ENCODE measurements around the gene CLDN10.

GRCh38 chr13:95620030-95620824 is 67.7 kb downstream of the CLDN10 start:
- TF ChIP-seq SMC3 (conservative IDR thresholded peaks at IDR 0.05; ENCODE audit: poor library complexity) (no peak), EP300 (conservative IDR thresholded peaks at IDR 0.05; ENCODE audit: poor library complexity, severe bottlenecking) (no peak), CTCF (IDR thresholded peaks at IDR 0.05; ENCODE audit: poor library complexity, severe bottlenecking) (no peak), EZH2 (IDR thresholded peaks at IDR 0.05; ENCODE audit: borderline replicate concordance, insufficient read depth, low read length, poor library complexity, severe bottlenecking) (no peak), POLR2AphosphoS5 (IDR thresholded peaks at IDR 0.05) (no peak), REST (IDR thresholded peaks at IDR 0.05; ENCODE audit: borderline replicate concordance) (no peak)
